Measurements from ENCODE around the gene PRKACA.

PRKACA gene

GRCh38 chr19:14073261-14073924 lies 44.2 kb downstream of the PRKACA start:
- peak; percentile 94 for TF ChIP-seq CTCF (IDR thresholded peaks at IDR 0.05)

DNA sequence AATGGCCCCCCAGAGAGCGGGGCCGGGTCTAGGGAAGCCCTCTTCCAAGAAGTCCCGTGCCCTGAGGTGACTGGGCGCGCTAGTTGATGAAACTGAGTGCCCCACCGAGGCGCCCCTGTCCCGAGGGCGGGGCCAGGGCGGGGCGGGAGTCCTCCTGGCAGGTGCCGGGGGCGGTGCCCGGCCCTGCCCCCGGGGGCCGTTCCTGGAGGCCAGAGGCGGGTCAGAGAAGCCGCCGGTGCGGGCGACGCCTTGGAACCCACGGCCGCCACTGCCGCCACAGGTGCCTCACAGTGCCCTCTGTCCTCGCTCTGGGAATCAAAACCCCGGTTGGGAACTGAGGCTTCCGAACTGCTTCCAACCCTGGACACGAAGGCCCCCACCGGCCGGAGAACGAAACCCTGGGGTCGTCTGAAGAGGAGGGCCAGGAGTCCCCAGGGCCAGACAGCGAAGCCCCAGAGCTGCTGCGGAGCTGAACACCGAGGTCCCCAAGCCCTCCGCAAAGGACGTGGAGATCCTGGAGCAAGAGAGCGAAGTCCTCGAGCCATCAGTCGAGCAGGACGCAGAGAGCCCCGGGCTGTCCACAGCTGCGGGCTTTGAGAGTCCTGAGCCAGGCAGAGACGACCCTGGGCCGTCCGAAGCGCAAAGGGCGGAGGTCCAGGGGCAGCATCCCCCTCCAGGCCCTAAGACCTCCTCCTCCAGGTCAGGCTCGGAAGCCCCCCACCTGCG lies 44.9 kb downstream of the PRKACA start, which contains the start of gene MISP3:
TSS of gene MISP3 (plus strand) at position 252 of the 726 bp plus-strand sequence. CDS start 524 bp downstream, outside the sequence.
- no peak for TF ChIP-seq CTCF (IDR thresholded peaks at IDR 0.05)

DNA sequence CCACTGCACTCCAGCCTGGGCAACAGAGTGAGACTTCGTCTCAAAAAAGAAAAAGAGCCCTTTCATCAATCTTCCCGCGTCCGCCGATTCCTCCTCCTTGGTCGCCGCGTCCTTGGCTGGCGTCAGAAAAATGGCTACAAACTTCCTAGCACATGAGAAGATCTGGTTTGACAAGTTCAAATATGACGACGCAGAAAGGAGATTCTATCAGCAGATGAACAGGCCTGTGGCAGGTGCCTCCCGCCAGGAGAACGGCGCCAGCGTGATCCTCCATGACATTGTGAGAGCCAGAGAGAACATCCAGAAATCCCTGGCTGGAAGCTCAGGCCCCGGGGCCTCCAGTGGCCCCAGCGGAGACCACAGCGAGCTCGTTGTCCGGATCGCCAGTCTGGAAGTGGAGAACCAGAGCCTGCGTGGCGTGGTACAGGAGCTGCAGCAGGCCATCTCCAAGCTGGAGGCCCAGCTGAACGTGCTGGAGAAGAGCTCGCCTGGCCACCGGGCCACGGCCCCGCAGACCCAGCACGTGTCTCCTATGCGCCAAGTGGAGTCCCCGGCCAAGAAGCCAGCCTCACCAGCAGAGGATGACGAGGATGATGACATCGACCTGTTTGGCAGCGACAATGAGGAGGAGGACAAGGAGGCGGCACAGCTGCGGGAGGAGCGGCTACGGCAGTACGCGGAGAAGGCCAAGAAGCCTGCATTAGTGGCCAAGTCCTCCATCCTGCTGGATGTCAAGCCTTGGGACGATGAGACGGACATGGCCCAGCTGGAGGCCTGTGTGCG lies 47.1 kb downstream of the PRKACA start:
- no peak for TF ChIP-seq CTCF (IDR thresholded peaks at IDR 0.05)

DNA sequence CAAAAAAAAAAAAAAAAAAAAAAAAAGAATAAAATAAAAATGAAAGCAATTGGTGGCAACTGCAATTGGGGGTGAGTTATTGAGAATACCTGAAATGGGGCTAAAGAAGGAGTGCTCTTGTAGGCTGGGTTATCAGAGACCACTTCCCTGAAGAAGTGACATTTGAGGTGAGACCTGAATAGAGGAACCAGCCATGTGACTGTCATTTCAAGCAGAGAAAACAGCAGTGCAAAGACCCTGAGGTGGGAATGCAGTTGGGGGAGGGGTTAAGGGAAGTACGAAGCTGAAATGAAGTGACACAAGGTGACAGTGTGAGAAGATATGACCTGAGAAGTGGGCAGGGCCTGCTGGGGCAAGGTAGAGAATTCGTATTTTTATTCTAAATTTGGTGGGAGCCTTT lies 51.4 kb downstream of the PRKACA start:
- TF ChIP-seq CTCF (IDR thresholded peaks at IDR 0.05): no peak

DNA sequence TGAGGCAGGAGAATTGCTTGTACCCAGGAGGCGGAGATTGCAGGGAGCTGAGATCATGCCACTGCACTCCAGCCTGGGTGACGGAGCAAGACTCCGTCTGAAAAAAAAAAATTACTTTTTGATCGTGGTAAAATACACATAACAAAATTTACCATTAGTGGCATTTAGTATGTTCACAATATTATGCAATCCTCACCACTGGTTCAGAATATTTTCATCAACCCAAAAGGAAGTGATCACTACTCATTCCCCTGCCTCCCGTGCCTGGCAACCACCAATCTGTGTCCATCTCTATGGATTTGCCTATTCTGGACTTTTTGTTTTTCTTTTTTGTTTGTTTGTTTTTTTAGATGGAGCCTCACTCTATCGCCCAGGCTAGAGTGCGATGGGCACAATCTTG lies 54.5 kb downstream of the PRKACA start:
- no peak for TF ChIP-seq CTCF (IDR thresholded peaks at IDR 0.05)

DNA sequence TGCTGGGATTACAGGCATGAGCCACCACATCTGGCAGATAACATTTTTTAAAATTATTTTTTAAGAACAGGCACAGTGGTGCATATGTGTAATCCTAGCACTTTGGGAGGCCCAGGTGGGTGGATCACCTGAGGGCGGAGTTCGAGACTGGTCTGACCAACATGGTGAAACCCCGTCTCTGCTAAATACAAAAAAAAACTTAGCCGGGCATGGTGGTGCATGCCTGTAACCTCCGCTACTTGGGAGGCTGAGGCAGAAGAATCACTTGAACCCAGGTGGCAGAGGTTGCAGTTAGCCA lies 55.1 kb downstream of the PRKACA start:
- TF ChIP-seq CTCF (IDR thresholded peaks at IDR 0.05): no peak

DNA sequence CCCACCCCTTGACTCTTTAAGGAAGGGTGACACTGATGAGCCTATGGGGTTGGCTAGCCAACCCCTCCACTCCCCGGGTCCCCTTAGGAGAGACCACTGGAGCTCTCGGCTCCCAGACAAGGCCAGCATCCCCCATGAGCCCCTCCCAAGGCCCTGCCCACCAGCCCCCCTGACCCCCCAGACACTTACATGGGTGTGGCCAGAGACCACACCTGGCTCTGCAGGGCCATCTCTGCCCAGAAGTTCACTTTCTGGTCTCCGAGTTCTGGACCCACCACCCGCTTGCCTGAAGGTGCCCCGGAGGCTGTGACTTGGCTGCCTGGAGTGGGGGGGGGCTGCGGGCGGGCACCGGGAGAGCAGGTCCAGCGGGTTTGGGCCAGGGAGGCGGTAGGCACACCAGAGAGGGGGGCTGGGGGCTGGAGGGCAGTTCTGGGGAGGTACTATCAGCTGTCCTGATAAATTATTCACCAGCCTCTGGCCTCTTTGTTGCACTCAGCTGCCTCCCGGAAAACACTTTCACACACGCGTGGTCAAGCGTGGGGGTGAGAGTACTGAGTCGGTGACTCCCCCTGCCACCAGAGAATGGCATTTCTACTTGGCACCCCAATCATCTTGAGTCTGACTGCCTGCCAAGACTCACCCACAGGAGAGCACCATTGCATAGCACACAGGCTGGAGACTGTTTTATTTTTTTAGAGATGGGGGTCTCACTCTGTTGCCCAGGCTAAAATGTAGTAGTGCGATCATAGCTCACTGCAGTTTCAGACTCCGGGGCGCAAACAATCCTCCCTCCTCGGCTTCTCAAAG lies 55.6 kb downstream of the PRKACA start, which contains the start of gene PALM3:
TSS of gene PALM3 (minus strand) at position 326 of the 807 bp plus-strand sequence. CDS start at position 230, 96 bp downstream.
- TF ChIP-seq CTCF (IDR thresholded peaks at IDR 0.05): no peak

Measured in LNCAP (cell line).